OCI-LY7 (cell line): Measurements from ENCODE around the gene MSANTD2. TPM values are rescaled to one million over a fixed set of nuclear protein-coding genes. Genes with fewer than 3 reads are reported as not detected.

Experiments used
- BruUV-seq: library from RNA; stranded (reverse); fragments of 400-500 nt; replicated peaks from 2 replicates; lab custom pipeline; 2021; lab: Mats Ljungman, UMichigan
- CTCF ChIA-PET: fragments of 300-600 bp; sonication (Branson Sonifier 250); formaldehyde crosslinking; loops from one replicate; lab custom pipeline; 2022; ENCODE audit warnings: antibody characterized with exemption; ENCODE audit not compliant: unreplicated experiment; lab: Charles Lee
- POLR2A ChIA-PET: fragments of 300-600 bp; sonication (Branson Sonifier 250); formaldehyde crosslinking; loops from one replicate; lab custom pipeline; 2022; ENCODE audit warnings: antibody characterized with exemption; lab: Charles Lee
- DNase-seq: peaks from one replicate; pipeline ENCODE4 v3.0.0-alpha.2; 2015; ENCODE audit warnings: low spot score
- H2AFZ ChIP-seq: fragments of 200-600 bp; sonication (generic), shearing (Covaris generic); 2 replicates; pipeline ENCODE4 v1.6.1; 2014; ENCODE audit warnings: mild to moderate bottlenecking, antibody characterized with exemption, low read length, moderate library complexity
- H3K27ac ChIP-seq: fragments of 200-600 bp; sonication (generic); 2 replicates; pipeline ENCODE4 v1.5.1; 2014; ENCODE audit warnings: mixed run types, low read depth, mild to moderate bottlenecking, moderate library complexity, low read length, inconsistent platforms; ENCODE audit not compliant: poor library complexity, severe bottlenecking
- H3K36me3 ChIP-seq: fragments of 200-600 bp; sonication (generic); 2 replicates; pipeline ENCODE4 v1.6.1; 2014; ENCODE audit warnings: mild to moderate bottlenecking, antibody characterized with exemption, low read length, moderate library complexity, mixed read lengths; ENCODE audit not compliant: insufficient read depth
- H3K4me1 ChIP-seq: fragments of 200-600 bp; sonication (generic); 2 replicates; pipeline ENCODE4 v1.5.1; 2014; ENCODE audit warnings: mild to moderate bottlenecking, low read length; ENCODE audit not compliant: insufficient read depth, poor library complexity, severe bottlenecking
- H3K4me2 ChIP-seq: fragments of 200-600 bp; sonication (generic); 2 replicates; pipeline ENCODE4 v1.6.1; 2014; ENCODE audit warnings: mild to moderate bottlenecking, low read length
- H3K4me3 ChIP-seq: fragments of 200-600 bp; sonication (generic); 2 replicates; pipeline ENCODE4 v1.5.1; 2014; ENCODE audit warnings: mild to moderate bottlenecking, low read depth, low read length; ENCODE audit not compliant: poor library complexity, severe bottlenecking
- H3K79me2 ChIP-seq: fragments of 200-600 bp; sonication (generic); 2 replicates; pipeline ENCODE4 v1.6.1; 2016; ENCODE audit warnings: low read depth, mild to moderate bottlenecking, low read length, moderate library complexity, mixed read lengths; ENCODE audit not compliant: insufficient read depth
- H3K9me2 ChIP-seq: fragments of 200-600 bp; sonication (generic); 2 replicates; pipeline ENCODE4 v1.6.1; 2016; ENCODE audit warnings: mild to moderate bottlenecking, low read length, mixed read lengths; ENCODE audit not compliant: insufficient read depth
- H3K9me3 ChIP-seq: fragments of 200-600 bp; sonication (generic); 2 replicates; pipeline ENCODE4 v1.6.1; 2014; ENCODE audit warnings: mild to moderate bottlenecking, mixed run types, low read length, mixed read lengths
- H4K20me1 ChIP-seq: fragments of 200-600 bp; sonication (generic); 2 replicates; pipeline ENCODE4 v1.6.1; 2014; ENCODE audit warnings: mild to moderate bottlenecking, antibody characterized with exemption, low read length, moderate library complexity, mixed read lengths; ENCODE audit not compliant: insufficient read depth
- CTCF ChIP-seq: fragments of 200-600 bp; sonication (generic); conservative IDR thresholded peaks from 2 replicates; pipeline ENCODE4 v1.5.1; 2014; ENCODE audit warnings: mild to moderate bottlenecking, antibody characterized with exemption, low read length, moderate library complexity, mixed read lengths
- EZH2phosphoT487 ChIP-seq: fragments of 200-600 bp; sonication (generic); IDR thresholded peaks from 2 replicates; pipeline ENCODE4 v1.6.1; 2018; ENCODE audit warnings: low read depth, borderline replicate concordance, mild to moderate bottlenecking, mixed run types, antibody characterized with exemption, low read length, moderate library complexity, mixed read lengths
- intact Hi-C: fragments of 100-400 bp; cut with micrococcal nuclease; formaldehyde crosslinking; loops from one replicate; pipeline ENCODE4 v1.10.0; 2022; ENCODE audit not compliant: unreplicated experiment
- total RNA-seq, 2 experiments: library from RNA; depleted of rRNA in 1 of 2; stranded (reverse); fragments of >200 nt in 1 of 2; shearing (Covaris generic) in 1 of 2; gene quantifications; 2 replicates each; pipeline ENCODE4 v1.2.3, GENCODE V29; 2014 to 2022

MSANTD2 gene
- total RNA-seq, 2 experiments from 2014 or later = 22.1 to 23.4 TPM

DNA sequence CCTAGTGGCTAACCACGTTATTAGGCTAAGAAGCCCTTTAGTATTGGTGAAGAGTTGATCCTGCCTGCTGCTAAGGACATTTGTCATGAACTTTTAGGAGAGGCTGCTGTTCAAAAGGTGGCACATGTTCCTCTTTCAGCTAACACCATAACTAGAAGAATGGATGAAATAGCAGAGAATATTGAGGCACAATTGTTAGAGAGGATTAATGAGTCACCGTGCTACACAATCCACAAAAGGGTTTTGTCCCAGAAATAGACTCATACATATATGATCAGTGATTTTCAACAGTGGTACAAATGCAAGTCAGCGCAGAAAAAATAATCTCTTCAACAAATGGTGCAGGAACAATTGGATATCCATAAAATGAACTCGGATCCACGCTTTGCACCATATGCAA lies 7.0 kb upstream of the MSANTD2 start:
- Histone ChIP-seq H3K27ac (no peak overlapping the region), H3K36me3 (no peaks in the 10 kb centered on the region), H3K4me3 (no peak overlapping the region), H4K20me1 (no peaks in the 10 kb centered on the region), H3K79me2 (no peaks in the 10 kb centered on the region), H3K9me2 (no peaks in the 10 kb centered on the region), H3K4me2 (no peak overlapping the region), H3K9me3 (no peaks in the 10 kb centered on the region), H3K4me1 (no peaks in the 10 kb centered on the region), H2AFZ (no peak overlapping the region)
- no peak for DNase-seq
- no peak for TF ChIP-seq EZH2phosphoT487
- TF ChIP-seq CTCF = no peak
- ChIA-PET CTCF (no interaction called here), POLR2A (interaction anchor here (0.9 kb wide), 1 partner anchor 14 kb away, joined by 3 read pairs; no protein-coding TSS in a partner anchor)
- intact Hi-C loops = no loop called here
- no TSS peak for BruUV-seq

DNA sequence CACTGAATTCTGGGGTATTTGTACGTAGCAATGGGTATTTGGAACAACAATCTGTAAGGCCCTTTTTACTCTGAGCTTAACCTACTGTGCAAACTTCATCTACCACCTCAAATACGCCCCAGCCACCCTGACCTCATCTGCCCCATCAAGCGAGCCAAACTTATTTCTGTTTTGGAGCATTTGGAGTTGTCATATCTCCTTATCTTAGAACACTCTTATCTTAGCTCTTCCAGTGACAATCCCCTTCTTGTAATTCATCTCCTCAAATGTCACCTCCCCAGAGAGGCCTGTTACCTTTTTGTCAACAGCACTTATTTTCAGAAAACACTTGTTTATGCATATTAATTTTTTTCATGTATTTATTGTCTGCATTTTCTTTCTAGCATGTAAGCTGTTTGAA lies 4.7 kb upstream of the MSANTD2 start:
- Histone ChIP-seq H2AFZ (no peak overlapping the region), H3K36me3 (no peaks in the 10 kb centered on the region), H3K9me2 (no peaks in the 10 kb centered on the region), H3K79me2 (no peaks in the 10 kb centered on the region), H3K4me2 (no peak overlapping the region), H3K4me3 (no peak overlapping the region), H3K4me1 (peaks cover 11% of the 10 kb centered on the region), H3K27ac (no peak overlapping the region), H3K9me3 (no peaks in the 10 kb centered on the region), H4K20me1 (no peaks in the 10 kb centered on the region)
- no TSS peak for BruUV-seq
- no peak for DNase-seq
- ChIA-PET CTCF (no interaction called here), POLR2A (interaction anchor here (0.9 to 1.1 kb wide), 2 partner anchors 10 to 389 kb away, joined by 3 read pairs; no protein-coding TSS in a partner anchor)
- intact Hi-C loops = no loop called here
- TF ChIP-seq CTCF = no peak
- no peak for TF ChIP-seq EZH2phosphoT487

DNA sequence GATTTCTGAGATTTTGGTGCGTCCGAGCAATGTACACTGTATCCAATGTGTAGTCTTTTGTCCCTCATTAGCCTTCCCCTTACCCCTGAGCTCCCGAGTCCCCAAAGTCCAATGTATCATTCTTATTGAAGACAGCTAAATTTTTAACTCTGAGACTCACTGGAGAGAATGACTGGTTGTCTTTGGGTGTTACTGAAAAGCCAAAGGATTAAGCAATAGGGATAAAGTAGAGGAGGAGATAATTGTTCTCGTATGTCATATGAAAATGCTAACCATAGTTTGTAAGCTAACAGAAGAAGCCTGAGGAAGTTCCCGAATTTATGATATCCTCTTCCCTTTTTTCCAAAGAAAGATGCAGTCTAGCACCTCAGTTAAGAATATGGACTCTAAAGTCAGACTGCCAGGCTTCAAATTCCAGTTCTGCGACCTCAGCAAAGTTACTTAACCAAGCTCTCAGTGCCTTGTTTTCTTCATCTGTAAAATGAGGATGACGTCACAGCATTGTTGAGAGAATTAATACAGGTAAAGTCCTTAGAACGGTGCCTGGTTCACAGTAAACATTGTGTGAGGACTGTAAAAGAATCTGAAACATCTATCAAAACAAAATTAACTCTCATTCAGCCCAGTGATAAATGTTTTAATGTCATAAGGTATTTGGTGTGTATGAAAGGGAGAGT lies 1.6 kb upstream of the MSANTD2 start:
- no peak overlapping the region for H2AFZ ChIP-seq
- H3K36me3 ChIP-seq = no peaks in the 10 kb centered on the region
- H4K20me1 ChIP-seq = peaks cover 6% of the 10 kb centered on the region
- CTCF ChIA-PET = interaction anchor here (1.2 kb wide), 1 partner anchor 171 kb away, joined by 3 read pairs; no protein-coding TSS in a partner anchor
- H3K9me2 ChIP-seq = no peaks in the 10 kb centered on the region
- POLR2A ChIA-PET = interaction anchor here (0.5 to 2.4 kb wide), 8 partner anchors 11 to 132 kb away, joined by 3 to 15 read pairs (median 4); no protein-coding TSS in a partner anchor
- no peak overlapping the region for H3K4me3 ChIP-seq
- H3K4me2 ChIP-seq = no peak overlapping the region
- TF ChIP-seq CTCF (no peak), EZH2phosphoT487 (no peak)
- BruUV-seq = no TSS peak
- DNase-seq = no peak
- no peaks in the 10 kb centered on the region for H3K9me3 ChIP-seq
- peaks cover 27% of the 10 kb centered on the region; the same call in 1 of the 2 replicates for H3K79me2 ChIP-seq
- intact Hi-C loops = loop anchor here (2.0 kb wide), 1 partner anchor 35 kb away; no protein-coding TSS in a partner anchor
- no peak overlapping the region for H3K27ac ChIP-seq
- H3K4me1 ChIP-seq = peaks cover 31% of the 10 kb centered on the region
